OCI-LY1 (cell line): ENCODE measurements around the gene CGB7.

ENCODE experiments used
- H2AFZ ChIP-seq: fragments of 200-600 bp; sonication (generic), shearing (Covaris generic); 2 replicates; pipeline ENCODE4 v1.6.0; 2014; ENCODE audit warnings: antibody characterized with exemption, mild to moderate bottlenecking, low read length
- H3F3A ChIP-seq: fragments of 200-600 bp; sonication (generic), shearing (Covaris generic); 2 replicates; pipeline ENCODE4 v1.6.0; 2014; ENCODE audit warnings: mild to moderate bottlenecking, antibody characterized with exemption, low read length, moderate library complexity; ENCODE audit not compliant: insufficient read depth
- H3K27ac ChIP-seq: fragments of 200-600 bp; sonication (generic); 2 replicates; pipeline ENCODE4 v1.5.1; 2014; ENCODE audit warnings: low read length, mixed run types, mild to moderate bottlenecking, low read depth; ENCODE audit not compliant: poor library complexity, severe bottlenecking
- H3K27me3 ChIP-seq: fragments of 200-600 bp; sonication (generic); 2 replicates; pipeline ENCODE4 v1.6.0; 2014; ENCODE audit warnings: antibody characterized with exemption, mild to moderate bottlenecking, low read length, moderate library complexity; ENCODE audit not compliant: insufficient read depth
- H3K36me3 ChIP-seq: fragments of 200-600 bp; sonication (generic); 2 replicates; pipeline ENCODE4 v1.6.1; 2014; ENCODE audit warnings: mild to moderate bottlenecking, antibody characterized with exemption, low read length, moderate library complexity, mixed read lengths; ENCODE audit not compliant: insufficient read depth
- H3K4me1 ChIP-seq: fragments of 200-600 bp; sonication (generic); 2 replicates; pipeline ENCODE4 v1.5.1; 2014; ENCODE audit warnings: mild to moderate bottlenecking, low read length, moderate library complexity; ENCODE audit not compliant: insufficient read depth, severe bottlenecking
- H3K4me2 ChIP-seq: fragments of 200-600 bp; sonication (generic), shearing (Covaris generic); 2 replicates; pipeline ENCODE4 v1.6.1; 2014; ENCODE audit warnings: low read length
- H3K4me3 ChIP-seq: fragments of 200-600 bp; sonication (generic); 2 replicates; pipeline ENCODE4 v1.5.1; 2014; ENCODE audit warnings: low read length, low read depth, mild to moderate bottlenecking, mixed read lengths; ENCODE audit not compliant: poor library complexity, severe bottlenecking
- H3K79me2 ChIP-seq: fragments of 200-600 bp; shearing (Covaris generic); 2 replicates; pipeline ENCODE4 v1.6.1; 2016; ENCODE audit warnings: mixed run types, low read length, mixed read lengths; ENCODE audit not compliant: insufficient read depth
- H3K9ac ChIP-seq: fragments of 200-600 bp; sonication (generic), shearing (Covaris generic); 2 replicates; pipeline ENCODE4 v1.6.1; 2014; ENCODE audit warnings: mild to moderate bottlenecking, low read length, mixed read lengths
- H3K9me2 ChIP-seq: fragments of 200-600 bp; sonication (generic), shearing (Covaris generic); 2 replicates; pipeline ENCODE4 v1.6.1; 2014; ENCODE audit warnings: low read depth, mild to moderate bottlenecking, low read length, mixed read lengths
- H3K9me3 ChIP-seq: fragments of 200-600 bp; shearing (Covaris generic); 2 replicates; pipeline ENCODE4 v1.6.1; 2014; ENCODE audit warnings: low read length, mixed read lengths
- H4K20me1 ChIP-seq: fragments of 200-600 bp; sonication (generic), shearing (Covaris generic); 2 replicates; pipeline ENCODE4 v1.6.0; 2016; ENCODE audit warnings: mild to moderate bottlenecking, low read length; ENCODE audit not compliant: insufficient read depth
- CTCF ChIP-seq: fragments of 200-600 bp; sonication (generic), shearing (Covaris generic); IDR thresholded peaks from 2 replicates; pipeline ENCODE4 v1.5.1; 2017; ENCODE audit warnings: mild to moderate bottlenecking, antibody characterized with exemption, low read length, moderate library complexity, mixed read lengths
- EZH2 ChIP-seq: fragments of 200-600 bp; sonication (generic), shearing (Covaris generic); IDR thresholded peaks from 2 replicates; pipeline ENCODE4 v1.8.0; 2017; ENCODE audit warnings: borderline replicate concordance, mixed run types, mild to moderate bottlenecking, antibody characterized with exemption, low read length, moderate library complexity, mixed read lengths

Gene CGB7

GRCh38 chr19:49022116-49022515 is 35.4 kb downstream of the CGB7 start:
- Histone ChIP-seq H3K36me3 (no peaks in the 10 kb centered on the region), H3F3A (no peaks in the 10 kb centered on the region), H3K4me2 (no peak overlapping the region), H4K20me1 (no peaks in the 10 kb centered on the region), H3K4me1 (peaks cover 45% of the 10 kb centered on the region), H3K27me3 (no peaks in the 10 kb centered on the region), H3K9me2 (no peaks in the 10 kb centered on the region), H3K9me3 (no peaks in the 10 kb centered on the region), H3K79me2 (no peaks in the 10 kb centered on the region), H3K27ac (no peak overlapping the region), H3K4me3 (no peak overlapping the region), H3K9ac (no peak overlapping the region), H2AFZ (no peak overlapping the region)
- TF ChIP-seq EZH2 (no peak), CTCF (no peak)

GRCh38 chr19:49020931-49021895 is 36.3 kb downstream of the CGB7 start:
- peak overlapping the region; percentile 60 for H3K4me2 ChIP-seq
- TF ChIP-seq CTCF (no peak), EZH2 (no peak)
- peak overlapping the region; percentile 31 for H3K4me3 ChIP-seq
- no peaks in the 10 kb centered on the region for H3K27me3 ChIP-seq
- no peaks in the 10 kb centered on the region for H3K9me3 ChIP-seq
- peaks cover 45% of the 10 kb centered on the region for H3K4me1 ChIP-seq
- H3K36me3 ChIP-seq = no peaks in the 10 kb centered on the region
- peak overlapping the region; percentile 31; the same call in 1 of the 2 replicates for H3K9ac ChIP-seq
- peak overlapping the region; percentile 75; the same call in 1 of the 2 replicates for H2AFZ ChIP-seq
- no peaks in the 10 kb centered on the region for H3F3A ChIP-seq
- no peaks in the 10 kb centered on the region for H4K20me1 ChIP-seq
- peak overlapping the region; percentile 57 for H3K27ac ChIP-seq
- H3K79me2 ChIP-seq = no peaks in the 10 kb centered on the region
- no peaks in the 10 kb centered on the region for H3K9me2 ChIP-seq

GRCh38 chr19:49020342-49020741 is 37.2 kb downstream of the CGB7 start:
- Histone ChIP-seq H3K27ac (no peak overlapping the region), H3K9me2 (no peaks in the 10 kb centered on the region), H3F3A (no peaks in the 10 kb centered on the region), H3K4me3 (no peak overlapping the region), H3K4me2 (peak overlapping the region; percentile 60; the same call in 1 of the 2 replicates), H3K36me3 (peaks cover 9% of the 10 kb centered on the region), H2AFZ (no peak overlapping the region), H3K79me2 (no peaks in the 10 kb centered on the region), H3K9ac (no peak overlapping the region; the same call in 1 of the 2 replicates), H3K27me3 (no peaks in the 10 kb centered on the region), H3K9me3 (no peaks in the 10 kb centered on the region), H4K20me1 (no peaks in the 10 kb centered on the region), H3K4me1 (peaks cover 45% of the 10 kb centered on the region)
- no peak for TF ChIP-seq EZH2
- no peak for TF ChIP-seq CTCF
